ENCODE measurements around the gene CTCFL. TPM values are rescaled to one million over a fixed set of nuclear protein-coding genes. Genes with fewer than 3 reads are reported as not detected.

Gene CTCFL
- total and polyA plus RNA-seq, 2 donors (not counting 1 experiment from before 2014, with no cell fraction given), result not detected

DNA sequence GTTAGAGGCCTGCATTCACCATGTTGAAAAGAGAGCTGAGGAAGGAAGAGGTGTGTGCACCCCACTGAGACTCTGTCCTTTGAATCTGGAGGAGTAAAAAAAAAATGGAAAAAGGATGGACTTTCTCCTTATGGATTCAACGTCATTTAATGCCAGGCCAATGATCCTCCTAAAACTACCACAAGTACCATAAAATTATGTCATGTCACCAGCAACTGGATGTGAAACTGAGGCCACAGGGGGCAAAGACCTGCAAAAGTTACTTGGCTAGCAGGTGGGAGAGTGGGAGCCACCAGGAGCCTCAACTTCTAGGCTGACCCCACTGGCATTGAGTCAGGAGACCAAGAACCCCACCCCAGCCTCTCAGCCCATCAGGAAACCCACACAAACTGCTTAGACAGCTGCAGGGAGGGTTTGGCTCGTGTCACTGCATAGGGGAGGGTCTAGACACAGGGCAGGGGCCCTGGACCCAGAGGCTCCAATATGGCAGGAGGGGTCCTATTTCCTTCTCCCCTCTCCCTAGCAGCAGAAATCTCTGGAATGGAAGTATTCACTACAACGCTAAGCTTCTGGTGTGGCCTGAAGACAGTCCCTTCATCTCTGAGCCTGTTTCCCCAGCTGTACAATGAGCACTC, 47.0 kb upstream of the CTCFL start:
- Histone ChIP-seq H3K79me2 (ENCODE audit: control insufficient read depth, insufficient read depth, low read length) (no peaks in the 10 kb centered on the region), H3K9me3 (ENCODE audit: control insufficient read depth, insufficient read depth, low read depth, low read length) (no peaks in the 10 kb centered on the region), H3K4me3 (replicated peaks in 1 of 4; ENCODE audit: control extremely low read depth in 1 of 4, insufficient read depth in 1 of 4, low read depth in 3 of 4, low read length in 4 of 4) (no peak overlapping the region), H4K20me1 (ENCODE audit: control insufficient read depth, extremely low read depth, insufficient read depth, low read length) (no peaks in the 10 kb centered on the region), H3K27me3 (ENCODE audit: control insufficient read depth, insufficient read depth, low read length) (no peaks in the 10 kb centered on the region), H2AFZ (ENCODE audit: low read length) (no peak overlapping the region), H3K4me1 (ENCODE audit: control insufficient read depth, extremely low read depth, insufficient read depth, low read length) (no peaks in the 10 kb centered on the region), H3K36me3 (ENCODE audit: control insufficient read depth, insufficient read depth, low read length) (no peaks in the 10 kb centered on the region), H3K4me2 (ENCODE audit: extremely low read depth, insufficient read depth, low read length) (no peak overlapping the region), H3K9ac (ENCODE audit: insufficient read depth, low read length) (no peak overlapping the region), H3K27ac (ENCODE audit: insufficient read depth, low read length) (no peak overlapping the region)
- no peak for DNase-seq (ENCODE audit: low read depth in 2 of 2)
- no peak for TF ChIP-seq EZH2 (IDR thresholded peaks at IDR 0.05; ENCODE audit: low read length, missing control alignments)
- TF ChIP-seq, protein P1, sequence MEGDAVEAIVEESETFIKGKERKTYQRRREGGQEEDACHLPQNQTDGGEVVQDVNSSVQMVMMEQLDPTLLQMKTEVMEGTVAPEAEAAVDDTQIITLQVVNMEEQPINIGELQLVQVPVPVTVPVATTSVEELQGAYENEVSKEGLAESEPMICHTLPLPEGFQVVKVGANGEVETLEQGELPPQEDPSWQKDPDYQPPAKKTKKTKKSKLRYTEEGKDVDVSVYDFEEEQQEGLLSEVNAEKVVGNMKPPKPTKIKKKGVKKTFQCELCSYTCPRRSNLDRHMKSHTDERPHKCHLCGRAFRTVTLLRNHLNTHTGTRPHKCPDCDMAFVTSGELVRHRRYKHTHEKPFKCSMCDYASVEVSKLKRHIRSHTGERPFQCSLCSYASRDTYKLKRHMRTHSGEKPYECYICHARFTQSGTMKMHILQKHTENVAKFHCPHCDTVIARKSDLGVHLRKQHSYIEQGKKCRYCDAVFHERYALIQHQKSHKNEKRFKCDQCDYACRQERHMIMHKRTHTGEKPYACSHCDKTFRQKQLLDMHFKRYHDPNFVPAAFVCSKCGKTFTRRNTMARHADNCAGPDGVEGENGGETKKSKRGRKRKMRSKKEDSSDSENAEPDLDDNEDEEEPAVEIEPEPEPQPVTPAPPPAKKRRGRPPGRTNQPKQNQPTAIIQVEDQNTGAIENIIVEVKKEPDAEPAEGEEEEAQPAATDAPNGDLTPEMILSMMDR (conservative IDR thresholded peaks at IDR 0.05 in 1 of 2, IDR thresholded peaks at IDR 0.05 in 1 of 2; ENCODE audit: low read depth in 1 of 2, low read length in 2 of 2), result no peak

DNA sequence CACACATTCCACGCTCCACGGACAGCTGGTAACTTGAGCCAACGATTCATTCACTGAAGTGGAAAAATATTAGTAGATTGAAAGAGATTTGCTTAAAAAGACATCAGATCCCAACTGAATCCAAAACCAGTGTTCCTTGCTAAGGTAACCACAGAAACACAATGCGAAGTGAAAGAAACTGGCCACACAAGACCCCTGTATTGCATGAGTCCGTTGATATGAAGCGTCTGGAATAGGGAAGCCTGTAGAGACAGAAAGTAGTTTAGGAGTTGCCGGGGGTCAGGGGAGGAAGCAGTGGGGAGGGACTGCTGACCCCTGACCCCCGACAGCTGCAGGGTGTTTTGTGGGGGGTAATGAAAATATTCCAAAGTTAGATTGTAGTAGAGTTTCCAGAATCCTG, 46.0 kb upstream of the CTCFL start:
- TF ChIP-seq, protein P1 (conservative IDR thresholded peaks at IDR 0.05 in 1 of 2, IDR thresholded peaks at IDR 0.05 in 1 of 2; ENCODE audit: low read depth in 1 of 2, low read length in 2 of 2), result no peak
- TF ChIP-seq EZH2 (IDR thresholded peaks at IDR 0.05; ENCODE audit: low read length, missing control alignments), result no peak
- Histone ChIP-seq H3K27ac (ENCODE audit: insufficient read depth, low read length) (no peak overlapping the region), H2AFZ (ENCODE audit: low read length) (no peak overlapping the region), H3K79me2 (ENCODE audit: control insufficient read depth, insufficient read depth, low read length) (no peaks in the 10 kb centered on the region), H3K9me3 (ENCODE audit: control insufficient read depth, insufficient read depth, low read depth, low read length) (no peaks in the 10 kb centered on the region), H3K4me3 (replicated peaks in 1 of 4; ENCODE audit: control extremely low read depth in 1 of 4, insufficient read depth in 1 of 4, low read depth in 3 of 4, low read length in 4 of 4) (no peak overlapping the region), H3K36me3 (ENCODE audit: control insufficient read depth, insufficient read depth, low read length) (no peaks in the 10 kb centered on the region), H3K27me3 (ENCODE audit: control insufficient read depth, insufficient read depth, low read length) (no peaks in the 10 kb centered on the region), H3K4me2 (ENCODE audit: extremely low read depth, insufficient read depth, low read length) (no peak overlapping the region), H3K4me1 (ENCODE audit: control insufficient read depth, extremely low read depth, insufficient read depth, low read length) (no peaks in the 10 kb centered on the region), H4K20me1 (ENCODE audit: control insufficient read depth, extremely low read depth, insufficient read depth, low read length) (no peaks in the 10 kb centered on the region), H3K9ac (ENCODE audit: insufficient read depth, low read length) (no peak overlapping the region)
- no peak for DNase-seq (ENCODE audit: low read depth in 2 of 2)

DNA sequence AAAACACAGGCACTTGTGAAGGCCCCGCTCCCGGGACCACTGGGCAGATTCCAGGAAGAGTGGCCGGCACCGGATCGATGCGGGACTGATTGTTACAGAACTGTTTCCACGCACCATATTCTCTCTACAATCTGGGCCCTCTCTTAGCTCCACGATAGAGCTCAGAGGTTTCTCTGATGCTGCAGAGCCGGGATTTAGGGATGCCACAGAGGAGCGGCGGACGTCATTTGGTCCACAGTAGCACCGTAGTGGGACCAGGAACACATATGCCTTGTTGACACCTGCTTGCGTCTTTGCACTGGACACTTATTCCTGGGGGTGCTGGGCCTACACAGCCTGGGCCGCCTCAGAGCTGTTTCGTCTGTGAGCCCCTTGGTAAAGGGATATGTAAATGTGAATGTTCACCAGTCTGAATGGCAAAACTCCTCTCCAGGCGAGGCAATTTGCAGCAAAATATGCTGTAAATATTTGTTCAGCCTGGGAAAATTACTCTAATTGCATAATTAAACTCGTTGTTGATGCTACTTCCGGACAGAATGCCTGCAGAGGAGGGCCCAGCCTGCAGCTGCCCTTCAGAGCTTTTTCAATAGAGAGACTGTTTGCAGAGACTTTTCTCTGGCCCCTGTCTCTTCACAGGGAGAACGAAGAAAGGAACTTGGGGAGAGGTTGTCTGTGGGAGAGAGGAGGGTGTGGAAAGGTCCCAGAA, 45.4 kb upstream of the CTCFL start:
- Histone ChIP-seq H3K4me2 (ENCODE audit: extremely low read depth, insufficient read depth, low read length) (no peak overlapping the region), H4K20me1 (ENCODE audit: control insufficient read depth, extremely low read depth, insufficient read depth, low read length) (no peaks in the 10 kb centered on the region), H3K4me1 (ENCODE audit: control insufficient read depth, extremely low read depth, insufficient read depth, low read length) (no peaks in the 10 kb centered on the region), H3K9me3 (ENCODE audit: control insufficient read depth, insufficient read depth, low read depth, low read length) (no peaks in the 10 kb centered on the region), H3K9ac (ENCODE audit: insufficient read depth, low read length) (no peak overlapping the region), H3K36me3 (ENCODE audit: control insufficient read depth, insufficient read depth, low read length) (no peaks in the 10 kb centered on the region), H3K27me3 (ENCODE audit: control insufficient read depth, insufficient read depth, low read length) (no peaks in the 10 kb centered on the region), H2AFZ (ENCODE audit: low read length) (no peak overlapping the region), H3K27ac (ENCODE audit: insufficient read depth, low read length) (no peak overlapping the region), H3K4me3 (replicated peaks in 1 of 4; ENCODE audit: control extremely low read depth in 1 of 4, insufficient read depth in 1 of 4, low read depth in 3 of 4, low read length in 4 of 4) (no peak overlapping the region), H3K79me2 (ENCODE audit: control insufficient read depth, insufficient read depth, low read length) (no peaks in the 10 kb centered on the region)
- DNase-seq (ENCODE audit: low read depth in 2 of 2), result no peak
- no peak for TF ChIP-seq EZH2 (IDR thresholded peaks at IDR 0.05; ENCODE audit: low read length, missing control alignments)
- TF ChIP-seq, protein P1 (conservative IDR thresholded peaks at IDR 0.05 in 1 of 2, IDR thresholded peaks at IDR 0.05 in 1 of 2; ENCODE audit: low read depth in 1 of 2, low read length in 2 of 2), result no peak

All from fibroblast of lung (primary cell).